H1 (cell line): Measurements from ENCODE around the gene MCM9.

Source experiments
- CTCF ChIP-seq, 3 experiments: IDR thresholded peaks; 1 replicate in 2 of 3; 2 replicates in 1 of 3; pipeline versions ENCODE4 v1.5.1 to v1.6.1; 2011; ENCODE audit warnings: low read length in 3 of 3, mild to moderate bottlenecking in 3 of 3, inconsistent platforms in 2 of 3, low read depth in 1 of 3, moderate library complexity in 1 of 3; ENCODE audit not compliant: insufficient read depth in 1 of 3; ENCODE audit errors: control extremely low read depth in 1 of 3
- MAX ChIP-seq: IDR thresholded peaks from 2 replicates; pipeline ENCODE4 v1.6.1; 2012; ENCODE audit warnings: inconsistent platforms
- PHF8 ChIP-seq: fragments of 200-600 bp; sonication (generic); conservative IDR thresholded peaks from 2 replicates; pipeline ENCODE4 v1.7.1; 2012; ENCODE audit warnings: low read depth, mild to moderate bottlenecking, inconsistent platforms, low read length, moderate library complexity
- POLR2A ChIP-seq, 2 experiments: IDR thresholded peaks; 1 replicate in 1 of 2; 2 replicates in 1 of 2; pipeline ENCODE4 v1.6.1; 2011; ENCODE audit warnings: low read depth in 2 of 2, low read length in 2 of 2, mild to moderate bottlenecking in 2 of 2; ENCODE audit errors: control extremely low read depth in 1 of 2

- no peak for TF ChIP-seq MAX
- no peak for TF ChIP-seq POLR2A (IDR thresholded peaks at IDR 0.05; ENCODE audit: control extremely low read depth in 1 of 2, low read depth in 2 of 2, low read length in 2 of 2)
- no peak for TF ChIP-seq CTCF (IDR thresholded peaks at IDR 0.05; ENCODE audit: control extremely low read depth in 1 of 3, insufficient read depth in 1 of 3, low read depth in 1 of 3, low read length in 3 of 3)
- TF ChIP-seq PHF8 = no peak
These were observed 166.0 kb downstream of the MCM9 start for GRCh38 chr6:118768904-118769325.
